ENCODE data around the gene COL13A1.

- TF ChIP-seq POLR2A (IDR thresholded peaks at IDR 0.05) (no peak), CTCF (IDR thresholded peaks at IDR 0.05) (no peak)
These were observed 17.1 kb downstream of the COL13A1 start for GRCh38 chr10:69818676-69819239.
